ENCODE measurements around the gene TRIM9.

TRIM9 gene

DNA sequence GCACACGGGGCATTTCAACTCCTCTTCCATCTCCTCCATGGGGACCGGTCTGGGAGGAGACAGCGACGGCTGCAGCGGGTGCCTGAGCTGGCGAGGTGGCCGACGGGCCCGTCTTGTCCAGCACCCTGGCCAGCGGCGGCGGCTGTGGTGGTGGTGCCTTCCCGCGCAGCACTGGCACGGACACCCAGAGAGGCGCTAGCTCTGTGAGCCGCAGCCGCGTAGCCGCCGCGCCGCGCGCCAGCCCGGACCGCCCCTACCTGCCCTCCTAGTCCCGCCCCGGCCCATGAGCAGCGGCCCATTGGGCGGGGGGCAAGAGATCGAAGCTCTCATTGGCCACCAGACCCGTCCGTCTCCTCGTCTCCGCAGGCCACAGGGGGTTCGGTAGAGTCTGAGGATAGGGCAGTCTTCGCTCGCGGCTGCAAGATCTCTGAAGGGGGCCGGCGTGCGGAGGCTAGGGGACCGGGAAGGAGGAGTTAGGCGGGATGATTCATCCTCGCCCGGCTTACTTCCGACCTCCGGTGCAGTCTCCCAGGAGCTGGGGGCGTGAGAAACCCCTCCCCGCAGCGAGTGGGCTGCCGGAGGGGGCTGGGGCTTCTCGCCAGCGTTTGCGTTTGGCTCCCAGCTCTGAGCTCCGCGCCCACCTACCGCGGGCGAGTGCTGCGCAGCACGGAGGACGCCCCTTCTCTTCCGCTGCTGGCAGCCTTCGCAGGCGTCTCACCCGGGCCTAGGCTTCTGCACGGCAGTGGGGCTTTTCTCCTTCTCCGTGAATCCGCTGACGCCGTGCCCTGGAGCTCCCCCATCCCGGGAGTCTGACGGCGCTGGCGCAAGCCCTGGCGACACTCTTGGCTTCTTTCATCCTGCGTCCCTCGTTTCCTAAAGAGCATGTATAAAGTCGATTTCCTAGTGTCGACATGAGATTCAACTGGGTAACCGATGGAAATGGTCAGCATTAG is at the start of gene TRIM9:
TRIM9 (minus strand) TSS at position 205 of the 953 bp plus-strand sequence; CDS start at position 39, 166 bp downstream.
- DNase-seq, result peak; percentile 92

DNA sequence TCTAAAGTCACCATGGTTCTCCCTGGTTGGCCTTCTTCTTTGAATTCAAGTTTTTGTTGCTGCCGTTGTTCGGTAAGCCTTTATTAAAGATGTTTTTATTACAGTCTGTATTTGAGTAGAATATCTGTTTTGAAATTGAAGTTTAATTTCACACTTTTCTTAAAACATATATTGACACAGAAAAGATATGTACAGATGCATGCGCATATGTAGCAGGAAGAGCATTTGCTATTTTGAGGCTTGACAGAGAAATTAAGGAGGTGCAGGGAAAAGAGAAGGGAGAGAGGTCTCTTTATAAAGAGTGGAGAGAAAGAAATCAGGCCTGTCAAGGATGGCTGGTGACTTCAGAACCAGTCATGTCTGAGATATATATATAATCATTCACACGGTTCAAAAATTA is 46.0 kb upstream of the TRIM9 start:
- no peak for DNase-seq

- no peak for DNase-seq
These were observed 45.4 kb upstream of the TRIM9 start for GRCh38 chr14:51140338-51140737.

DNA sequence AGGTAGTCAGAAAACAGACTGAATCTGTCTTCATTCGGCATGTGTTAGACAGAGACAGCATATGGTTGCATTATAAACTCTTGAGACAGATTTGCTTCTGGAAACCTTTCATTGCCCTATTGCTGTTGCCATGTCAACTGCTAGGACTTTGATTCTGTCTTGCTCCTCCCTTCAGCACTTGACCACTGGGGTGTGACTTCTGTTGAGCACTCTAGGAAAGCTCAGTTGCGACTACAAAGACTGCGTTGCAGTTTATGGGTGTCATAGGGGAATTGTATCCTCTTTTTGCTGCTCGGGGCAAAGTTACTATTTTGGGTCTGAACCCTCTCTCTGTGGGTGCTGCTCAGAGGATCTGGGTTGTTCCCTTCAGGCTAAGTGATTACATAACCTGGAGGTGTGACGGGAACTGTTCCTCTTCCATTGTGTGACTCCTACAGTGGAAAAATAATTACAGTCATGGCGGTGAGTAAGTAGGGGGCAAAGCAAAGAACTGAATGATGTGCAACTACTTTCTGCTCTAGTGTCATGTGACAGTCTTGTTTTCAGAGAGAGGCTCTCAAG is 44.3 kb upstream of the TRIM9 start:
- peak; percentile 8 for DNase-seq

DNA sequence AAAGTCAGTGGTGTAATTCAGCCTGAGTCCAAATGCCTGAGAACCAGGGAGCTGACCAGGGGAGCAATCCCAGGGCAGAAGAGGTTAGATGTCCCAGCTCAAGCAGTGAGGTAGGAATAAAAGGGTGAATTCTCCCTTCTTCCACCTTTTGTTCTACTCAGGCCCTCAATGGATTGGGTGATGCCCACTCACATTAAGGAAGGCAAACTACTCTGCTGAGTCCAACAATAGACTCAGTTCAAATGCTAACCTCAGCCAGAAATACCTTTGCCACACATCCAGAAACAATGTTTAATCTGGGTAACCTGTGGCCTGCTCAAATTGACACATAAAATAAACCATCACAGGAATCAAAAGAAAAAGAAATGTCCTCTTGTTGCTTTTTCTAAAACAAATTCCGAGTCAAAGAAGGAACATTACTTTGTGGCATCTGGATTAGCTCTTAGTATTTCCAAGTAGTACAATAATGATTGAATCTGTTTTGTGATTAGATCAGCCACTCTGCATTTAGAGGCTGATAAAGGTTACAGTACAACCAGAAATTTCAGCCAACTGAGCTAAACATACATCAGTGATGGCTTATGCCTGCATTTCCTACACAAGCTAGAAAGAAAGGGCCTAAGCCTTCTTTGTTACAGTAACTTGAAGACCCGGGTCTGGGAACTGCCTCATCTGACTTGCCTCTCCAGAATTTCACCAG is 43.6 kb upstream of the TRIM9 start:
- no peak for DNase-seq

DNA sequence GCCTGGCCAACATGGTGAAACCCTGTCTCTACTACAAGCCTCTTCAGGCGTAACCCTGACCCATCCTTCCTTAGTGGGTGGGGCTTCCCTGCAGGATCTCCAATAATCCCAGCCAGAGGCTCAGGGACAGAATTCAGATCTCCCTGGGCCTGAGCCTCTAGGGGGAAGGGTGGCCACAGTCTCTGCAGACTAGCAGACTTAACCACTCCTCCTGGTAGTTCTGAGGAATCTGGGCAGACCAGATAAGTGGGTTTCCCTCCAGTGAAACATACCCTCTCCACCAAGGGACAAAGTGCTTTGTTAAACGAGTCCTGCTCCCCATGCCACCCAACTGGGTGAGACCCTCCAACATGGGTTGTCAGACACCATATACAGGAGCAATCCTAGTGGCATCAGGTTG is 36.6 kb upstream of the TRIM9 start:
- no peak for DNase-seq

GRCh38 chr14:51129130-51129529 is 34.2 kb upstream of the TRIM9 start:
- DNase-seq, result no peak

- DNase-seq, result no peak
These were observed 29.1 kb upstream of the TRIM9 start for GRCh38 chr14:51124029-51124428.

GRCh38 chr14:51121096-51121495 is 26.2 kb upstream of the TRIM9 start:
- no peak for DNase-seq

GRCh38 chr14:51119411-51120051 is 24.6 kb upstream of the TRIM9 start:
- DNase-seq, result no peak

DNA sequence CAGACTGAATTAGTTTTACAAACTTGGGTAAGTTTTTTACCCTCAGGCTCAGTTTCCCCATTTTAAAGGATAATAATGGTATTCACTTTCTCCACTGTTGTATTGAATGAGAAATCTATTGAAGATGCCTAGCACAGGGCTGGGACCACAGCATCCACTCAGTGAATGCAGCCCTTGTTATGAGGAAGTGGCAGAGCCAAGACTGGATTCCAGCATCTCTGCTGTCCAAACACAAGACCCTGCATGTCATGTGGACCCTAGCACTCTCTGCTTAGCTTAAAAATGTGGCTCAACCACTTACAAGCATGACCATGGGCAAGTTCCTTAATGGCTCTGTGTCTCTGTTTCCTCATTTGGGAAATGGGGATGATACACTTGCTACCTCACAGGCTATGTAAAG is 24.1 kb upstream of the TRIM9 start:
- DNase-seq, result no peak

GRCh38 chr14:51117593-51117992 is 22.7 kb upstream of the TRIM9 start:
- no peak for DNase-seq

DNA sequence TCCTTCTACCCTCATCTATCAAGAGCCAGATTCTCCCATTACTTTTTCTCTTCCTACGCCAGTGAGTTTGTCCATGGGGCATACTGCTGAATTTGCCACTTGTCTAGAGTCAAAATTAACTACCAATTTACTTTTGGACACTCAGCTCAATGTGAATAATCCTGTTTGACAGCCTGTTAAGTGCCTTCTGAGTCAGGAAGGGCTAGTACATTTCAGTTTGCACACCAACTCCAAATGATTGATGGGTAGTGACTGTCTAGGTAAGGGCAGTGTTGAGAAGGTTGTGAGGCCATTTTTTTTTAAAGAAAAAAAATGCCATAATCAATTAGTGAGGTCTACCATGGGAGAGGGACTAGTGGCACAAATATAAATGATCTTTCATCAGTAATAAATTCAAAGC is 21.8 kb upstream of the TRIM9 start:
- no peak for DNase-seq

DNA sequence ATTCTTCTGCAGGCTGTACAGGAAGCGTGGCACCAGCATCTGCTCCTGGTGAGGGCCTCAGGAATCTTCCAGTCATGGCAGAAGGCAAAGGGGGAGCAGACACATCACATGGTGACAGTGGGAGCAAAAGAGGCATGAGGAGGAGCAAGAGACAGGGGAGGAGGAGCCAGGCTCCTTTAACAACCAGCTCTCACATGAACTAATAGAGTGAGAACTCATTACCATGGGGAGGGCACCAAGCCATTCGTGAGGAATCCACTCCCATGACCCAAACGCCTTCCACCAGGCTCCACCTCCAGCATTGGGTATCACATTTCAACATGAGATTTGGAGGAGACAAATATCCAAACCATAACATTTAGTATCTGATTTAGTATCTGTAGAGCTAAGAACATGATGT is 14.7 kb upstream of the TRIM9 start:
- DNase-seq, result no peak

GRCh38 chr14:51107801-51108200 is 12.9 kb upstream of the TRIM9 start:
- no peak for DNase-seq

- DNase-seq, result no peak
These were observed 9.6 kb upstream of the TRIM9 start for GRCh38 chr14:51104467-51104866.

- no peak for DNase-seq
These were observed 2.4 kb upstream of the TRIM9 start for GRCh38 chr14:51097287-51097686.

- no peak for DNase-seq
These were observed 2.0 kb upstream of the TRIM9 start for GRCh38 chr14:51096870-51097269.

GRCh38 chr14:51095854-51096823 is 1.2 kb upstream of the TRIM9 start:
- DNase-seq, result no peak

DNA sequence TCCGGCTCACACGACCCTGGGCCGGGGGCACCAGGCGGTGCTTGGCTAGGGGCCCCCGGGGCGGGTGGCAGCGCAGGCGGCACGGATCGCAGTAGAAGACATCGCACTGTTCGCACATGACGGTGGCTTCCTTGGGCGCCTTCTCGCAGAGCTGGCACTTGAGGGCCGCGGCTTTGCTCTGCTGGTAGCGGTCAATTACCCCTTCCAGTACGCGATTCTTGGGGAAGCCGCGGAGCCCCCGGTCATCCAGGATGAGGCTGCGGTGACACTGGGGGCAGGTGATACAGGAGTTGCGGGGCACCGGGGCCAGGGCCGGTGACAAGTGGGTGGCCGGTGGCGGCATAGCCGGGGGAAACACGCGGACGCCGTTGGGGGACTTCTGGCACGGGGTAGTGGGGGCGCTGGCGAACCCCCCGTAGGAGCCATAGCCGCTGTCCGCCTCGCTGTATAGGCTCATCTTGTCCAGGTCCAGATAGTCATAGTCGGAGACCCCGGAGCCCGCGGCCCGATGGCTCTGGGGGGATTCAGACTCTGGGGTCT is 553 bp downstream of the TRIM9 start:
- no peak for DNase-seq

GRCh38 chr14:51093371-51094281 is 1.3 kb downstream of the TRIM9 start:
- DNase-seq, result no peak
